Activated CD4-positive, alpha-beta T cell treated with anti-CD3 and anti-CD28 coated beads, Interleukin-2, amount 50 U/mL, for 48 hours (primary cell): ENCODE data around the gene PCDHB5.
"Not testable (repeated sequence)": the region's sequence is repeated elsewhere in the genome, so short reads cannot be mapped to it uniquely, and the experiment has no call there.

Experiments
- DNase-seq, 2 experiments: peaks; one replicate each; pipeline ENCODE4 v3.0.0-alpha.2; 2020

PCDHB5 gene

DNA sequence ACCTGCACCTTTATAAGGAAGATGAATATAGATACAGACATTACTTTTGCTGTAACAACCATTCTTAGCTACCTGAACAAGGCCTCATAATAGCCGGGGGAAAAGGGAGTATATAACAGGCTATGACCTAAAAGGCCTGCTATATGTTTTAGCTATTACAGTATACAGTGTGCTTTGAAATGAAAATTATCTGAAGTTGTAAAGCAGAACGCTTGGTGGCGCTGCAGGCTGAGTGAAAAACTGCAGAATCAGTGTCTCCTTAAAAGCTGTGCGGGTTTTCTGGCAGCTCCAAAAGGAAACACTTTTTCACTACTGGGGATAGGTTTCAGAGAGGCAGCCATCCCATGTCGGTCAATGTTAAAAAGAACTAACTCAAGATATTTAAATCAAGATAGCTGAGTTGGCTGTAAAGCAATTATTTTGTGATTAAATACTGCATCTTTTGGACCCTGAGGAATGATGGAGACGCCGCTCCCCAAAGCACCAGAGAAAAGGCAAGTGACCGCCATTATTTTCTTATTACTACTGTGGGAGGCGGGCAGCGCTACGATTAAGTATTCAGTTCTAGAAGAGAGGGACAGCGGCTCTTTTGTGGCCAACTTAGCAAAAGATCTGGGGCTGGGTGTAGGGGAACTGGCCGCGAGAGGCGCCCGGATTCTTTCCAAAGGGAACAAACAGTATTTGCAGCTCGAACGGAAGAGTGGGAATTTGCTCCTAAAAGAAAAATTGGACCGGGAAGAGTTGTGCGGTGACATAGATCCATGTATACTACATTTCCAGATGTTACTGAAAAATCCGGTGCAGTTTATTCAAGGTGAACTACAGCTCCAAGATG is 20.8 kb downstream of the PCDHB5 start:
- DNase-seq, result no peak

DNA sequence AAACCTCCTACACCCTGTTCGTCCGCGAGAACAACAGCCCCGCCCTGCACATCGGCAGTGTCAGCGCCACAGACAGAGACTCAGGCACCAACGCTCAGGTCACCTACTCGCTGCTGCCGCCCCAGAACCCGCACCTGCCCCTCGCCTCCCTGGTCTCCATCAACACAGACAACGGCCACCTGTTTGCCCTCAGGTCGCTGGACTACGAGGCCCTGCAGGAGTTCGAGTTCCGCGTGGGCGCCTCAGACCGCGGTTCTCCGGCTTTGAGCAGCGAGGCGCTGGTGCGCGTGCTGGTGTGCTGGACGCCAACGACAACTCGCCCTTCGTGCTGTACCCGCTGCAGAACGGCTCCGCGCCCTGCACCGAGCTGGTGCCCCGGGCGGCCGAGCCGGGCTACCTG is 22.4 kb downstream of the PCDHB5 start:
- not testable (repeated sequence) for DNase-seq

DNA sequence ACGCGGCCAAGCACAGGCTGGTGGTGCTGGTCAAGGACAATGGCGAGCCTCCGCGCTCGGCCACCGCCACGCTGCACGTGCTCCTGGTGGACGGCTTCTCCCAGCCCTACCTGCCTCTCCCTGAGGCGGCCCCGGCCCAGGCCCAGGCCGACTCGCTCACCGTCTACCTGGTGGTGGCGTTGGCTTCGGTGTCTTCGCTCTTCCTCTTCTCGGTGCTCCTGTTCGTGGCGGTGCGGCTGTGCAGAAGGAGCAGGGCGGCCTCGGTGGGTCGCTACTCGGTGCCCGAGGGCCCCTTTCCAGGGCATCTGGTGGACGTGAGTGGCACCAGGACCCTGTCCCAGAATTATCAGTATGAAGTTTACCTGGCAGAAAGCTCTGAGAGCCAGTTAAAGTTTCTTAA is 22.9 kb downstream of the PCDHB5 start:
- not testable (repeated sequence) for DNase-seq

DNA sequence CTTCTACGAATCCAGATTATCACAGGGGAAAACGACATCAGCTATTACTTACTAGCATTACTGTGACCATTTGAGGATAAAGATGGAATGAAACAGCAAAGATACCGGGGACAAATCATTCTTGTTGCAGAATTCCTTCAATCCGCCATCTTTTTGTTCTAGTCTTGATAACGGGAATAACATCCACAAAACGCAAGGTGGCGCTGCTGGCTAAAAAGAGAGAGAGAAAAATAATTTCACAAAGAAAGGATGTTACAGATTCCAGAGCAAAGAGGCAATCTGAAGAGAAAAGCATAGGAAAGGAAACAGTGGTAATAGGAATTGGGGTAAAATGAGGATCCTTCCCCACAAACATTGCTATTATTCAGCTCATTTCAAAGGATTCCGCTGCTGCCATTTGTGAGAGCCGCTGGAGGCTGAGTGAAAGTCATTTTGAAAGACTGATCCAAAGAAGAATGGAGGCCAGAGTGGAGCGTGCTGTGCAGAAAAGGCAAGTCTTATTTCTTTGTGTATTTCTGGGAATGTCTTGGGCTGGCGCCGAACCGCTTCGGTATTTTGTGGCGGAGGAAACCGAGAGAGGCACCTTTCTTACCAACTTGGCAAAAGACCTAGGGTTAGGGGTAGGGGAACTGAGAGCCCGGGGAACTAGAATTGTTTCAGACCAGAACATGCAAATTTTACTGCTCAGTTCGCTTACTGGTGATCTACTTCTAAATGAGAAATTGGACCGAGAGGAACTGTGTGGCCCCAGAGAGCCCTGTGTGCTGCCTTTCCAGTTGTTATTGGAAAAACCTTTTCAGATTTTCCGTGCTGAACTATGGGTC is 37.6 kb downstream of the PCDHB5 start, which contains the start of gene PCDHB7:
Gene PCDHB7 (plus strand): TSS at position 264 of the 824 bp plus-strand sequence. CDS start 192 bp downstream, at position 456.
- peak; percentile 6 to 34 for DNase-seq

DNA sequence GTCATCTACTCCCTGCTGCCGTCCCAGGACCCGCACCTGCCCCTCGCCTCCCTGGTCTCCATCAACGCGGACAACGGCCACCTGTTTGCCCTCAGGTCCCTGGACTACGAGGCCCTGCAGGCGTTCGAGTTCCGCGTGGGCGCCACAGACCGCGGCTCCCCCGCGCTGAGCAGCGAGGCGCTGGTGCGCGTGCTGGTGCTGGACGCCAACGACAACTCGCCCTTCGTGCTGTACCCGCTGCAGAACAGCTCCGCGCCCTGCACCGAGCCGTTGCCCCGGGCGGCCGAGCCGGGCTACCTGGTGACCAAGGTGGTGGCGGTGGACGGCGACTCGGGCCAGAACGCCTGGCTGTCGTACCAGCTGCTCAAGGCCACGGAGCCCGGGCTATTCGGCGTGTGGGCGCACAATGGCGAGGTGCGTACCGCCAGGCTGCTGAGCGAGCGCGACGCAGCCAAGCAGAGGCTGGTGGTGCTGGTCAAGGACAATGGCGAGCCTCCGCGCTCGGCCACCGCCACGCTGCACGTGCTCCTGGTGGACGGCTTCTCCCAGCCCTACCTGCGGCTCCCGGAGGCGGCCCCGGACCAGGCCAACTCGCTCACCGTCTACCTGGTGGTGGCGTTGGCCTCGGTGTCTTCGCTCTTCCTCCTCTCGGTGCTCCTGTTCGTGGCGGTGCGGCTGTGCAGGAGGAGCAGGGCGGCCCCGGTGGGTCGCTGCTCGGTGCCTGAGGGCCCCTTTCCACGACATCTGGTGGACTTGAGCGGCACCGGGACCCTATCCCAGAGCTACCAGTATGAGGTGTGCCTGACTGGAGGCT is 39.5 kb downstream of the PCDHB5 start:
- not testable (repeated sequence) for DNase-seq

DNA sequence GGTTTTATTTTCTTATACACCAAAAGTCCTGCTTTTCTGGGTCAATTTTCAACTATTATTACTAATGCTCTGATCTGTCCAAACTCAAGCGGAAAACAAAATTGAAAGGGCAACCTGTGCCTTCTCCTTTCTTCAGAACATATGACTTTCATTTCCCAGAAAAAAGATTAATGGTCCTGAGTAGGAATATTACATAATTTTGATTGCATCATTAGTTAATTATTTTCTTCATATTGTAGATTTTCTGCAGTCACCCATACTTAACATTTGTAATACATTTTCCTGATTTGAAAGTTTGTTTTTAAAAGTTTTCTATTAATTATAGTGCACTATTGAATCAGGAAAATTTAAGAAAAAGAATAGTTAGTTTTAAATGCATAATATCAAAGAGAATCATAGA is 40.9 kb downstream of the PCDHB5 start:
- DNase-seq, result no peak

DNA sequence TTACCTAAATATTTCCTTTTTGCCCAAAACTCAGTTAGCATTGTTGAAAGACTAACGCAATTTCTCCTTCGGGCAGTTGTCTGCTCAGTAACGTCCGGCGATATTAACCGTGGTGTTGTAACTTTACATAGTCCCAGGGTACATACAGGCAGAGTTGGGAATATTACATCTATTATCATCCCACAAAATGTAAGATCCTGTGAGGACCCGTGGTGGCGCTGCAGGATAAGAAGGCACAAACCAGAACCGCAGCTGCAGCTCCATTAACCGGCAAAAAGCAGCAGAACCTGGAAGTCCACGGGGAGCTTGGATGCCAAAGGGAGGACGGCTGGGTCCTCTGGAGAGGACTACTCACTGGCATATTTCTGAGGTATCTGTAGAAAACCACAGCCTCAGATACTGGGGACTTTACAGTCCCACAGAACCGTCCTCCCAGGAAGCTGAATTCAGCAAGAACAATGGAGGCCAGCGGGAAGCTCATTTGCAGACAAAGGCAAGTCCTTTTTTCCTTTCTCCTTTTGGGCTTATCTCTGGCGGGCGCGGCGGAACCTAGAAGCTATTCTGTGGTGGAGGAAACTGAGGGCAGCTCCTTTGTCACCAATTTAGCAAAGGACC is 42.7 kb downstream of the PCDHB5 start, which contains the start of gene PCDHB8:
Gene PCDHB8 (plus strand): TSS at position 214 of the 615 bp plus-strand sequence. CDS start 245 bp downstream, at position 459.
- not testable (repeated sequence) for DNase-seq

DNA sequence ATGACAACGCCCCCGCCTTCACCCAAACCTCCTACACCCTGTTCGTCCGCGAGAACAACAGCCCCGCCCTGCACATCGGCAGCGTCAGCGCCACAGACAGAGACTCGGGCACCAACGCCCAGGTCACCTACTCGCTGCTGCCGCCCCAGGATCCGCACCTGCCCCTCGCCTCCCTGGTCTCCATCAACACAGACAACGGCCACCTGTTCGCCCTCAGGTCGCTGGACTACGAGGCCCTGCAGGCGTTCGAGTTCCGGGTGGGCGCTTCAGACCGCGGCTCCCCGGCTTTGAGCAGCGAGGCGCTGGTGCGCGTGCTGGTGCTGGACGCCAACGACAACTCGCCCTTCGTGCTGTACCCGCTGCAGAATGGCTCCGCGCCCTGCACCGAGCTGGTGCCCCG is 44.4 kb downstream of the PCDHB5 start:
- DNase-seq, result not testable (repeated sequence)

DNA sequence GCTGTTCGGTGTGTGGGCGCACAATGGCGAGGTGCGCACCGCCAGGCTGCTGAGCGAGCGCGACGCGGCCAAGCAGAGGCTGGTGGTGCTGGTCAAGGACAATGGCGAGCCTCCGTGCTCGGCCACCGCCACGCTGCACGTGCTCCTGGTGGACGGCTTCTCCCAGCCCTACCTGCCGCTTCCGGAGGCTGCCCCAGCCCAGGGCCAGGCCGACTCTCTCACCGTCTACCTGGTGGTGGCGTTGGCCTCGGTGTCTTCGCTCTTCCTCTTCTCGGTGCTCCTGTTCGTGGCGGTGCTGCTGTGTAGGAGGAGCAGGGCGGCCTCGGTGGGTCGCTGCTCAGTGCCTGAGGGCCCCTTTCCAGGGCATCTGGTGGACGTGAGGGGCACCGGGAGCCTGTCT is 44.9 kb downstream of the PCDHB5 start:
- DNase-seq, result not testable (repeated sequence)

DNA sequence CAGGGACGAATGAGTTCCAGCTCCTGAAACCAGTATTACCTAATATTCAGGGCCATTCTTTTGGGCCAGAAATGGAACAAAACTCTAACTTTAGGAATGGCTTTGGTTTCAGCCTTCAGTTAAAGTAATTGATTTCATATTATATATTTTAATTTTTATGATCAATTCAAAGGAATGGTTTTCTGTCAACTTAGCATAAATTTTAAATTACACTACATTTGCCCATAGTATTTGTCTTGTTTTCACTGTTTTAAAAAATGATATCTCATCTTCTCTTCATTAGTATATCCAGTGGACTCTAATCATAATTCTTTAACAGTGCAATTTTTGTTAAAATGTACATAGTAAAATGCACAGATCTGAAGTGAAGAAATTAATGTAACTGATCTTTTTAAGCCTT is 45.3 kb downstream of the PCDHB5 start:
- no peak for DNase-seq

DNA sequence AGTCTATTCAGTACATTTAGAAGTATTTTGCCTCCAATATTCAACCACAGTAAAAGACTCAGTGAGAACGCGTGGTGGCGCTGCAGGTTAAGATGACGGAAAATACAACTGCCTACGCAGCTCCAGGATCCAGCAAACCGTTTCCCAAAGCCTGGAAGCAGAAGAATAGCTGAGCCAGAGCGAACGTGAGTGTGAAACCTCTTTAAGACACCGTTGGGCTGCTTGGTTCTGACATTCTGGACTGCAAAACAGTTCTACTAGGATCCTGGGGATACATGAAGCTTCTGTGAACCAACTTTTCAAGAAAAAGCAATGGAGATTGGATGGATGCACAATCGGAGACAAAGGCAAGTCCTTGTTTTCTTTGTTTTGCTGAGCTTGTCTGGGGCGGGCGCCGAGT is 47.2 kb downstream of the PCDHB5 start, which contains the start of gene PCDHB16:
Gene PCDHB16 (plus strand): TSS at position 140 of the 400 bp plus-strand sequence. CDS start 173 bp downstream, at position 313.
- DNase-seq, result no peak

DNA sequence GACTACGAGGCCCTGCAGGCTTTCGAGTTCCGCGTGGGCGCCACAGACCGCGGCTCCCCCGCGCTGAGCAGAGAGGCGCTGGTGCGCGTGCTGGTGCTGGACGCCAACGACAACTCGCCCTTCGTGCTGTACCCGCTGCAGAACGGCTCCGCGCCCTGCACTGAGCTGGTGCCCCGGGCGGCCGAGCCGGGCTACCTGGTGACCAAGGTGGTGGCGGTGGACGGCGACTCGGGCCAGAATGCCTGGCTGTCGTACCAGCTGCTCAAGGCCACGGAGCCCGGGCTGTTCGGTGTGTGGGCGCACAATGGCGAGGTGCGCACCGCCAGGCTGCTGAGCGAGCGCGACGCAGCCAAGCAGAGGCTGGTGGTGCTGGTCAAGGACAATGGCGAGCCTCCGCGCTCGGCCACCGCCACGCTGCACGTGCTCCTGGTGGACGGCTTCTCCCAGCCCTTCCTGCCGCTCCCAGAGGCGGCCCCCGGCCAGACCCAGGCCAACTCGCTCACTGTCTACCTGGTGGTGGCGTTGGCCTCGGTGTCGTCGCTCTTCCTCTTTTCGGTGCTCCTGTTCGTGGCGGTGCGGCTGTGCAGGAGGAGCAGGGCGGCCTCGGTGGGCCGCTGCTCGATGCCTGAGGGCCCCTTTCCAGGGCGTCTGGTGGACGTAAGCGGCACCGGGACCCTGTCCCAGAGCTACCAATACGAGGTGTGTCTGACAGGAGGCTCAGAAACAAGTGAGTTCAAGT is 49.3 kb downstream of the PCDHB5 start:
- not testable (repeated sequence) for DNase-seq

DNA sequence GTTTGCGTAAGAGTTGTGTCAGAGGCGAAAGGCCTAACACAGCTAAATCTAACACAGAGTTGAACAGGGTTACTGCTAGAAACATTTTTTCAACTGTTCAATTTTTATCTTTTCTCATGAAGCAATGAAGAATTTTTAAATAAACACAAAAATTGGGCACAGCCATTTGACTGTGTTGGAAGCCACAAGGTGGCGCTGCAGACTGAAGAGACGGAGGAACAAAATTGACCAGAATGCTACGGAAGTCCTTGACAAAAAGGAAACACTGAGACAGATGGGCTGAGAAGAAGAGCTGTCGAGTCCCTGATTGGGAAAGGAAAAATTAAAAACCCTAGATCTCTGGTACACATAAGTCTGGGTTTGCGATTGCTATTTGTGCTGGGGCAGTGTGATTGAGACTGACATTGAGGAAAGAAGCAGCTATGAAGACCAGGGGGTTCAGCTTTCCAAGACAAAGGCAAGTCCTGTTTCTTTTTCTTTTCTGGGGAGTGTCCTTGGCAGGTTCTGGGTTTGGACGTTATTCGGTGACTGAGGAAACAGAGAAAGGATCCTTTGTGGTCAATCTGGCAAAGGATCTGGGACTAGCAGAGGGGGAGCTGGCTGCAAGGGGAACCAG is 52.0 kb downstream of the PCDHB5 start, which contains the start of gene PCDHB9:
Gene PCDHB9 (plus strand): TSS at position 265 of the 616 bp plus-strand sequence. CDS start 158 bp downstream, at position 423.
- peak; percentile 29 to 42 for DNase-seq
